Measurements from ENCODE around the gene SLC39A6. TPM values are rescaled to one million over a fixed set of nuclear protein-coding genes. Genes with fewer than 3 reads are reported as not detected.

The SLC39A6 gene
- total RNA-seq, 2 experiments from 2014 or later: 20.1 to 22.5 TPM

- Mint-ChIP-seq H3K27me3 (no peaks in the 10 kb centered on the region), H3K9me3 (no peaks in the 10 kb centered on the region), H3K27ac (no peak overlapping the region), H3K36me3 (ENCODE audit: low read depth) (peaks cover 56% of the 10 kb centered on the region), H3K4me3 (no peak overlapping the region), H3K4me1 (peaks cover 12% of the 10 kb centered on the region)
- CTCF ChIA-PET: no interaction called here
- POLR2A ChIA-PET: no interaction called here
- DNase-seq: no peak
Observed at GRCh38 chr18:36155851-36156757, 27.0 kb upstream of the SLC39A6 start.

DNA sequence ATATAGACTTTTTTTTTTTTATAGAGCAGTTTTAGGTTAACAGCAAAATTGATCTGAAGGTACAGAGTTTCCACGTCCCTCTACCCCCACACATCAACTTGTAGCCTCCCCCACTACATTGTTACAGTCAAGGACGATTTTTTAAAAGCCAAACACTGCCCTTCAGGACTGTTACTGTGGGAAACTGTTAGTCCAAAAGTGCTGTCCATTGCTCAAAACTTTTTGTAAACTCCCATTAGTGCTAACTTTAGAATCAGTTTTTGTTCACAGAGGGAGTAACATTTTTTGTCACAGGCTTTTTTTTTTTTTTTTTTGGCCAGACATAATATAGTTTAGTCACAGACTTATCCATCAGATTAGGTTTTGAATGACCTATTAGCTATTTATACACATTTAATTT is 24.6 kb upstream of the SLC39A6 start:
- no peak overlapping the region for H3K4me3 Mint-ChIP-seq
- H3K27me3 Mint-ChIP-seq: no peaks in the 10 kb centered on the region
- CTCF ChIA-PET: interaction anchor here (0.7 kb wide), 1 partner anchor 38 kb away, joined by 3 read pairs; no protein-coding TSS in a partner anchor

GRCh38 chr18:36153203-36153602 is 24.1 kb upstream of the SLC39A6 start:
- H3K36me3 Mint-ChIP-seq (ENCODE audit: low read depth): peaks cover 60% of the 10 kb centered on the region
- no peak overlapping the region for H3K4me3 Mint-ChIP-seq
- no peak overlapping the region for H3K27ac Mint-ChIP-seq
- H3K9me3 Mint-ChIP-seq: no peaks in the 10 kb centered on the region
- POLR2A ChIA-PET: no interaction called here
- CTCF ChIA-PET: interaction anchor here (0.7 kb wide), 1 partner anchor 39 kb away, joined by 3 read pairs; no protein-coding TSS in a partner anchor
- H3K4me1 Mint-ChIP-seq: peaks cover 8% of the 10 kb centered on the region
- no peak for DNase-seq
- H3K27me3 Mint-ChIP-seq: no peaks in the 10 kb centered on the region

More for the DNA sequence above, 24.6 kb upstream of the SLC39A6 start:
- no peak for DNase-seq
- Mint-ChIP-seq H3K36me3 (ENCODE audit: low read depth) (peaks cover 59% of the 10 kb centered on the region), H3K27ac (no peak overlapping the region), H3K9me3 (no peaks in the 10 kb centered on the region), H3K4me1 (peaks cover 8% of the 10 kb centered on the region)
- POLR2A ChIA-PET: no interaction called here

- CTCF ChIA-PET: no interaction called here
- Mint-ChIP-seq H3K9me3 (no peaks in the 10 kb centered on the region), H3K4me3 (no peak overlapping the region), H3K27me3 (no peaks in the 10 kb centered on the region), H3K4me1 (peaks cover 5% of the 10 kb centered on the region), H3K27ac (no peak overlapping the region), H3K36me3 (ENCODE audit: low read depth) (peaks cover 60% of the 10 kb centered on the region)
- DNase-seq: no peak
- POLR2A ChIA-PET: no interaction called here
Observed at GRCh38 chr18:36152781-36153180, 23.6 kb upstream of the SLC39A6 start.

DNA sequence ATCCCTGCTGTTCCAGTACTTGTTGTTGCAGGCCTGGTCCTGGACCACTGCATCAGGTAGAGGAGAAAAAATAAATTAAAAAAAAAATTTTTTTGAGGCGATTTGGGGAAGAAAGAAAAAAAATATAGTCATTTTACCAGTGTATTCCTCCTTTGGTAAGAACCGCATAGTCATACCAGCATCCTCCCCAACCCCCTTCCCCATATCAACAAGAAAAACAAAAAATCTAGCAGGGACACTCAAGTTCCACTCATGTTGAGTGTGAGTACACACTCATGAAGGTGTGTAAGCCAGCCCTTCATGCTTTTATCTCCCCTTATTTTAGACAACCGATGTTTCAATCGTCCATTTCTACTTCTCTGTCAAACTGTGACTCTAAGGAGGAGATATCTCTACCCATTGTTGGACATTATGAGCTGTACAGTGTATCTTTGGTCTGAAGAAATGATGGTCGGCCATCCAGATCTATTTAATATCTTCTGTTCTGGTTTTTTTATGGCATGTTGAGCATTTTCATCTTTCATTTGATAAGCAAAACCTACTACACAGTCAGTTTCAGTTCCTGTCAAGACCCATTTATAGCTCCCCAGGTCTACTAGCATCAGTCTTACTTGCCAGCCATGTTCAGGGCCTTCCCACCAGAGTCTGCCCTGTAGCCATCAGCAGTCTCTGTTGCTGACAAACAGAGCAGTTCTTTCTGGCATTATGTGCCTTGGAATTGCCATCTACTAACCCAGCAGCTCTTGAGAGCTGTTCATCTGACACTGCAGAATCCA is 20.6 kb upstream of the SLC39A6 start:
- no peak overlapping the region for H3K27ac Mint-ChIP-seq
- no peak overlapping the region for H3K4me3 Mint-ChIP-seq
- ChIA-PET CTCF (no interaction called here), POLR2A (no interaction called here)
- peaks cover 2% of the 10 kb centered on the region for H3K4me1 Mint-ChIP-seq
- H3K27me3 Mint-ChIP-seq: no peaks in the 10 kb centered on the region
- no peaks in the 10 kb centered on the region for H3K9me3 Mint-ChIP-seq
- H3K36me3 Mint-ChIP-seq (ENCODE audit: low read depth): peaks cover 58% of the 10 kb centered on the region
- DNase-seq: no peak

- H3K4me3 Mint-ChIP-seq: no peak overlapping the region
- no peak for DNase-seq
- POLR2A ChIA-PET: interaction anchor here (0.6 kb wide), 1 partner anchor 14 kb away, joined by 7 read pairs; the partner anchor contains the start of gene SLC39A6
- H3K36me3 Mint-ChIP-seq (ENCODE audit: low read depth): peaks cover 52% of the 10 kb centered on the region
- no peaks in the 10 kb centered on the region for H3K9me3 Mint-ChIP-seq
- H3K27me3 Mint-ChIP-seq: no peaks in the 10 kb centered on the region
- no peak overlapping the region for H3K27ac Mint-ChIP-seq
- CTCF ChIA-PET: no interaction called here
- peaks cover 10% of the 10 kb centered on the region for H3K4me1 Mint-ChIP-seq
Observed at GRCh38 chr18:36143391-36143790, 14.3 kb upstream of the SLC39A6 start.

- POLR2A ChIA-PET: interaction anchor here (0.6 kb wide), 1 partner anchor 14 kb away, joined by 7 read pairs; the partner anchor contains the start of gene SLC39A6
- H3K36me3 Mint-ChIP-seq (ENCODE audit: low read depth): peaks cover 49% of the 10 kb centered on the region
- DNase-seq: no peak
- H3K4me1 Mint-ChIP-seq: peaks cover 10% of the 10 kb centered on the region
- no peaks in the 10 kb centered on the region for H3K9me3 Mint-ChIP-seq
- H3K4me3 Mint-ChIP-seq: no peak overlapping the region
- CTCF ChIA-PET: interaction anchor here (0.7 kb wide), 1 partner anchor 1274 kb away, joined by 9 read pairs; no protein-coding TSS in a partner anchor
- no peaks in the 10 kb centered on the region for H3K27me3 Mint-ChIP-seq
- no peak overlapping the region for H3K27ac Mint-ChIP-seq
Observed at GRCh38 chr18:36142751-36143150, 13.6 kb upstream of the SLC39A6 start.

- ChIA-PET POLR2A (no interaction called here), CTCF (no interaction called here)
- H3K27me3 Mint-ChIP-seq: no peaks in the 10 kb centered on the region
- peak overlapping the region; percentile 2 for H3K27ac Mint-ChIP-seq
- no peak overlapping the region for H3K4me3 Mint-ChIP-seq
- H3K4me1 Mint-ChIP-seq: peaks cover 11% of the 10 kb centered on the region
- H3K9me3 Mint-ChIP-seq: no peaks in the 10 kb centered on the region
- no peak for DNase-seq
- peaks cover 58% of the 10 kb centered on the region for H3K36me3 Mint-ChIP-seq (ENCODE audit: low read depth)
Observed at GRCh38 chr18:36141576-36141975, 12.4 kb upstream of the SLC39A6 start.

GRCh38 chr18:36139245-36139644 is 10.1 kb upstream of the SLC39A6 start:
- Mint-ChIP-seq H3K4me1 (peaks cover 18% of the 10 kb centered on the region), H3K4me3 (no peak overlapping the region), H3K36me3 (ENCODE audit: low read depth) (peaks cover 53% of the 10 kb centered on the region), H3K9me3 (no peaks in the 10 kb centered on the region), H3K27me3 (no peaks in the 10 kb centered on the region), H3K27ac (no peak overlapping the region)
- CTCF ChIA-PET: interaction anchor here (0.8 kb wide), 1 partner anchor 12 kb away, joined by 3 read pairs; no protein-coding TSS in a partner anchor
- no peak for DNase-seq
- POLR2A ChIA-PET: interaction anchor here (0.8 kb wide), 1 partner anchor 11 kb away, joined by 3 read pairs; no protein-coding TSS in a partner anchor

DNA sequence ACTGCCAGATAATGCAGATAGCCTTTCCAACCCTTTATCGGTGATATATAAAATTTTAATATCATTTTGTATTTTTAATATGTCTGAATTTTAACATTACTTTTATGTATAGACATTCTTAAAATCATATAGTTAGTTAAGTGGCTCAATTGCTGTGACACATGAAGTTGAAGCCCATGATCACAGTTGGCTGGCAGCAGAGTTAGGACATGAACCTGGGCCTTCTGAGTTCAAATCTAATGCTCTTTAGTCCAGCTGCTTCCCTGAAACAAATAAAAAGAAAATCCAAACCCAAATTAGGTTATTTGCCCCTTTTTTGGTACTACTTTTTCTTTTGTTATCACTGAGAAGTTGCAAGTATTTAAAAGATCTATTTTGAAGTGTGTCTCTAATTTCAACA is 6.1 kb upstream of the SLC39A6 start:
- ChIA-PET CTCF (no interaction called here), POLR2A (no interaction called here)
- Mint-ChIP-seq H3K4me3 (no peak overlapping the region), H3K4me1 (peaks cover 37% of the 10 kb centered on the region), H3K27me3 (no peaks in the 10 kb centered on the region), H3K9me3 (no peaks in the 10 kb centered on the region), H3K36me3 (ENCODE audit: low read depth) (peaks cover 40% of the 10 kb centered on the region), H3K27ac (no peak overlapping the region)
- DNase-seq: no peak

DNA sequence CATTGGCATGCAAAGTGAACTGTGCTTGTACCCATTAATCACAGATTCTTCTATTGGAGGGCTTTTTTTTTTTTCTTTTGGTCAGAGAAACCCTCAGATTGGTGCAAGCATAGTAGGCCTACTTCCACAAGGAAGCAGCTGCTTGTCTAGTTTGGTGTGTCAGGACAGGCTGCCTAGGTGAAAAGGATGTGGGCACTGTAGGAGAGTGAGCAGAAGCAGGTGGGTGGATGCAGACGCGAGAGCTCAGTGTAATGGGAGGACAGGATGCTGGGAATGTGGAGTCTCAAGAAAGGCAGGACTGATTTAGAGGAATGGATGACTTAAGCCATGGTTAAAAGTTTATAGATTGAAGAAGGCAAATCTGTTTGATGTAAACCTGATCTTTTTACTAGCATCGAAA is 3.6 kb upstream of the SLC39A6 start:
- H3K27ac Mint-ChIP-seq: peak overlapping the region; percentile 67
- peaks cover 29% of the 10 kb centered on the region for H3K36me3 Mint-ChIP-seq (ENCODE audit: low read depth)
- H3K4me1 Mint-ChIP-seq: peaks cover 46% of the 10 kb centered on the region
- ChIA-PET POLR2A (no interaction called here), CTCF (no interaction called here)
- no peak overlapping the region for H3K4me3 Mint-ChIP-seq
- no peaks in the 10 kb centered on the region for H3K9me3 Mint-ChIP-seq
- no peak for DNase-seq
- H3K27me3 Mint-ChIP-seq: no peaks in the 10 kb centered on the region

DNA sequence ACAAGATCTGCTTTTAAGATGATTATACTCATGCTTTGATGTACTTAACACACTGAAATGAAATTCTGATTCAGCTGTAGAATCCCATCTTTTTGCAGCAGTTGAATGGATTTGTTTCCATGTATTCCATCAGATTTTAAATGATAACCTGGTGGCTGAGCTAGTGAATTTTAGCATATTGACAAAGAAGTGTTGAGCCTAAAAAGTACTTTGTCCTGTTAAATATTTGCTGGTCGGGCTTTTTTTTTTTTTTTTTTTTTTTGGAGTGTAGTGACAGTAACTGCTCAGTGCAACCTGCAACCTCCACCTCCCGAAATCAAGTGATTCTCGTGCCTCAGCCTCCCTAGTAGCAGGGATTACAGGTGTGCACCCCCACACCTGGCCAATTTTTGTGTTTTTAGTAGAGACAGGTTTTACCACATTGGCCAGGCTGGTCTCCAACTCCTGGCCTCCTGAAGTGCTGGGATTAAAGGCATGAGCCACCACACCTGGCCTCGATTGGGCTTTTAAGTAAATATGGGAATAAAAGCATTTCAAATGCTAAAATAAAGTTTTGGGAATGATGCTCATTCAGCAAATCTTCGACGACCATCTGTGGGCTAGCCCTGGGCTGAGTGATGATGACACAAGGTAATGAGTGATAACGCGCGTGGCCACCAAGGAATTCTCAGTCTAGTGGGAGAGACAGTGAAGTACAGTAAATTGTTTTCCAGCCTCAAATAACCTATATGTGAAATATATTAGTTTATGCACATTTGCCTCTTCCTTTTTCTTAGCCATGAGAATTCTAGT is 2.7 kb upstream of the SLC39A6 start:
- no peaks in the 10 kb centered on the region for H3K27me3 Mint-ChIP-seq
- no peaks in the 10 kb centered on the region for H3K9me3 Mint-ChIP-seq
- no peak for DNase-seq
- ChIA-PET CTCF (no interaction called here), POLR2A (no interaction called here)
- H3K27ac Mint-ChIP-seq: no peak overlapping the region
- H3K36me3 Mint-ChIP-seq (ENCODE audit: low read depth): peaks cover 22% of the 10 kb centered on the region
- peak overlapping the region; percentile 83 for H3K4me3 Mint-ChIP-seq
- H3K4me1 Mint-ChIP-seq: peaks cover 50% of the 10 kb centered on the region
